Suppressor macrophage treated with lipopolysaccharide for 4 hours (primary cell): Measurements from ENCODE around the gene PAXX.

Experiments
- DNase-seq: peaks from one replicate; pipeline ENCODE4 v3.0.0-alpha.2; 2020

Gene PAXX

GRCh38 chr9:136991993-136992818 is at the start of gene PAXX:
TSS of gene PAXX (plus strand) at chr9:136992422. CDS start at chr9:136992444, 22 bp downstream.
- peak; percentile 96 for DNase-seq

- DNase-seq: no peak
These were observed 49.4 kb upstream of the PAXX start for GRCh38 chr9:136942881-136943230.

GRCh38 chr9:136943291-136944211 is 48.7 kb upstream of the PAXX start:
- DNase-seq: peak; percentile 32

GRCh38 chr9:136944212-136944518 is 48.1 kb upstream of the PAXX start:
- DNase-seq: peak; percentile 73

GRCh38 chr9:136944519-136945332 is 47.5 kb upstream of the PAXX start, which contains the start of the genes C8G and FBXW5:
TSS of gene C8G (plus strand) at chr9:136945243. CDS start at chr9:136945321, 78 bp downstream.
TSS of gene FBXW5 (minus strand) at chr9:136944738. CDS start at chr9:136944083, 655 bp downstream.
- peak; percentile 99 for DNase-seq

- DNase-seq: no peak
These were observed 46.6 kb upstream of the PAXX start for GRCh38 chr9:136945333-136946227.

- no peak for DNase-seq
These were observed 45.8 kb upstream of the PAXX start for GRCh38 chr9:136946228-136947027.

GRCh38 chr9:136947028-136947891 is 45.0 kb upstream of the PAXX start:
- no peak for DNase-seq

- peak; percentile 55 for DNase-seq
These were observed 44.2 kb upstream of the PAXX start for GRCh38 chr9:136947955-136948510.

- DNase-seq: no peak
These were observed 42.9 kb upstream of the PAXX start for GRCh38 chr9:136949239-136949816.

- peak; percentile 86 for DNase-seq
These were observed 42.2 kb upstream of the PAXX start for GRCh38 chr9:136949817-136950655.

GRCh38 chr9:136950656-136951276 is 41.5 kb upstream of the PAXX start:
- DNase-seq: no peak

GRCh38 chr9:136951541-136952320 is 40.5 kb upstream of the PAXX start, which contains the start of gene LCN12:
TSS of gene LCN12 (plus strand) at chr9:136952273. CDS start at chr9:136952328, 55 bp downstream.
- no peak for DNase-seq

GRCh38 chr9:136952321-136952850 is 39.8 kb upstream of the PAXX start:
- no peak for DNase-seq

- DNase-seq: no peak
These were observed 39.1 kb upstream of the PAXX start for GRCh38 chr9:136952876-136953770.
